OCI-LY1 (cell line): Measurements from ENCODE around the gene WSCD2.

ENCODE experiments used
- CTCF ChIP-seq: fragments of 200-600 bp; sonication (generic), shearing (Covaris generic); IDR thresholded peaks from 2 replicates; pipeline ENCODE4 v1.5.1; 2017; ENCODE audit warnings: mild to moderate bottlenecking, antibody characterized with exemption, low read length, moderate library complexity, mixed read lengths
- EZH2 ChIP-seq: fragments of 200-600 bp; sonication (generic), shearing (Covaris generic); IDR thresholded peaks from 2 replicates; pipeline ENCODE4 v1.8.0; 2017; ENCODE audit warnings: borderline replicate concordance, mixed run types, mild to moderate bottlenecking, antibody characterized with exemption, low read length, moderate library complexity, mixed read lengths

DNA sequence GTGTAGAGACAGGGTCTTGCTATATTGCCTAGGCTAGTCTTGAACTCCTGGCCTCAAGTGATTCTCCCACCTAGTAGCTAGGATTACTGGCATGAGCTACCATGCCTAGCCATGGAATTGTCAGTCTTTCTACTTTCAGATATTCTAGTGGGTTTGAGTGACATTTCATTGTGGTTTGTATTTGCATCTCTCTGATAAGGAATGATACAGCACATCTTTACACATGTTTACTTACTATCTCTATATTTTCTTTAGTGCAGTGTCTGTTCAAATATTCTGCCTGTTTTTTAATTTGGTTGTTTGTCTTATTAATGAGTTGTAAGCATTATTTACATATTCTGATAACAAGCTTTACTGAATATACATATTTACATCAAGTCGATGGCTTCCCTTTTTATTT, 136.4 kb downstream of the WSCD2 start:
- no peak for TF ChIP-seq CTCF
- no peak for TF ChIP-seq EZH2
